Myocyte (in vitro differentiated cells): ENCODE results near the gene POC1A. TPM values are rescaled to one million over a fixed set of nuclear protein-coding genes. Genes with fewer than 3 reads are reported as not detected.

Experiments used
- DNase-seq: peaks from one replicate; pipeline ENCODE4 v3.0.0-alpha.2; 2012; ENCODE audit warnings: low read depth
- polyA plus RNA-seq: library from polyadenylated mRNA; unstranded; fragments of >200 nt; gene quantifications from one replicate; pipeline ENCODE4 v1.2.1, GENCODE V29; 2012; ENCODE audit warnings: missing spikeins
- total RNA-seq: library from RNA; depleted of rRNA; stranded (reverse); fragments of >200 nt; gene quantifications from 2 replicates; pipeline ENCODE4 v1.2.3, GENCODE V29; 2014

The POC1A gene
- total RNA-seq: 1.2 and 1.3 TPM in 2 replicates
- polyA plus RNA-seq: 2.8 TPM

- peak; percentile 99 for DNase-seq
Observed at GRCh38 chr3:52154135-52155094, at the start of gene POC1A. Gene POC1A (minus strand): TSS chr3:52154423. CDS start chr3:52154372, 51 bp downstream.

- DNase-seq: no peak
Observed at GRCh38 chr3:52203701-52204100, 49.5 kb upstream of the POC1A start.

GRCh38 chr3:52202384-52203077, 48.3 kb upstream of the POC1A start:
- DNase-seq: no peak

- no peak for DNase-seq
Observed at GRCh38 chr3:52200981-52201679, 46.9 kb upstream of the POC1A start.

GRCh38 chr3:52198643-52199608, 44.7 kb upstream of the POC1A start:
- DNase-seq: no peak

GRCh38 chr3:52197842-52198625, 43.8 kb upstream of the POC1A start, which contains the start of gene ALAS1:
Gene ALAS1 (plus strand): TSS chr3:52198160. CDS start chr3:52199242, 1,082 bp downstream.
- peak; percentile 88 for DNase-seq

GRCh38 chr3:52197499-52197841, 43.2 kb upstream of the POC1A start:
- DNase-seq: no peak

GRCh38 chr3:52196977-52197376, 42.8 kb upstream of the POC1A start:
- no peak for DNase-seq

- DNase-seq: no peak
Observed at GRCh38 chr3:52195823-52196331, 41.7 kb upstream of the POC1A start.

GRCh38 chr3:52195291-52195597, 41.0 kb upstream of the POC1A start:
- no peak for DNase-seq

GRCh38 chr3:52194485-52195290, 40.5 kb upstream of the POC1A start:
- DNase-seq: no peak

GRCh38 chr3:52193065-52193464, 38.8 kb upstream of the POC1A start:
- DNase-seq: peak; percentile 87

GRCh38 chr3:52191663-52192062, 37.4 kb upstream of the POC1A start:
- no peak for DNase-seq

GRCh38 chr3:52190294-52191074, 36.3 kb upstream of the POC1A start:
- DNase-seq: peak; percentile 92

- no peak for DNase-seq
Observed at GRCh38 chr3:52188556-52188955, 34.3 kb upstream of the POC1A start.

GRCh38 chr3:52186729-52187128, 32.5 kb upstream of the POC1A start:
- no peak for DNase-seq

GRCh38 chr3:52185837-52186236, 31.6 kb upstream of the POC1A start:
- no peak for DNase-seq

- DNase-seq: no peak
Observed at GRCh38 chr3:52185311-52185710, 31.1 kb upstream of the POC1A start.
